Peyer's patch (tissue), 4 donors: ENCODE results near the gene IL20RB.

Experiments used
- POLR2A ChIP-seq, 2 donors: fragments of 450-650 bp; IDR thresholded peaks; one replicate each; pipeline ENCODE4 v1.5.1; 2017; ENCODE audit warnings: antibody characterized with exemption in 2 of 2, mild to moderate bottlenecking in 2 of 2, moderate library complexity in 2 of 2
- TF ChIP-seq, protein P1 (sequence below), 6 experiments: fragments of 450-650 bp in 4 of 6; fragments of 200-600 bp in 2 of 6; sonication (generic) in 1 of 6; IDR thresholded peaks; one replicate each; pipeline ENCODE4 v1.5.1; 2017 to 2019; ENCODE audit warnings: antibody characterized with exemption in 6 of 6, mild to moderate bottlenecking in 3 of 6, moderate library complexity in 1 of 6

DNA sequence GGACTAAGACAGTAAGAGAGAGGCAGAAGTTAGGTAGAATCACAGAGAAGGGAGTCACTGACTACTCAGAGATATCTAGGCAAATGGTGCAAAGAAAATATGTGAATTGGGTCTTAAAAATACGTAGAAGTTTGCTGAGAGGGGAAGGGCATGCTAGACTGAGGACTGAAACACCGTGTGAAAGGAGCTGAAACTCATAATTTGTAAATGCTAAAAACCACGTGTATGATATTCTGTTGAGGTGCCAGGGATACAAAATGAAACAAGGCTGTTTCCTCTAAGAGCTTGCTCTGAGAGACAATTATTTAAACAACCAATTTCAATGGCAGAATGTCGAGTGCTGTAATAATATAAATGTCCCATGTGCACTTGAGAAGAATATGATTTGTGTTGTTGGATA lies 48.6 kb upstream of the IL20RB start:
- TF ChIP-seq, protein P1, sequence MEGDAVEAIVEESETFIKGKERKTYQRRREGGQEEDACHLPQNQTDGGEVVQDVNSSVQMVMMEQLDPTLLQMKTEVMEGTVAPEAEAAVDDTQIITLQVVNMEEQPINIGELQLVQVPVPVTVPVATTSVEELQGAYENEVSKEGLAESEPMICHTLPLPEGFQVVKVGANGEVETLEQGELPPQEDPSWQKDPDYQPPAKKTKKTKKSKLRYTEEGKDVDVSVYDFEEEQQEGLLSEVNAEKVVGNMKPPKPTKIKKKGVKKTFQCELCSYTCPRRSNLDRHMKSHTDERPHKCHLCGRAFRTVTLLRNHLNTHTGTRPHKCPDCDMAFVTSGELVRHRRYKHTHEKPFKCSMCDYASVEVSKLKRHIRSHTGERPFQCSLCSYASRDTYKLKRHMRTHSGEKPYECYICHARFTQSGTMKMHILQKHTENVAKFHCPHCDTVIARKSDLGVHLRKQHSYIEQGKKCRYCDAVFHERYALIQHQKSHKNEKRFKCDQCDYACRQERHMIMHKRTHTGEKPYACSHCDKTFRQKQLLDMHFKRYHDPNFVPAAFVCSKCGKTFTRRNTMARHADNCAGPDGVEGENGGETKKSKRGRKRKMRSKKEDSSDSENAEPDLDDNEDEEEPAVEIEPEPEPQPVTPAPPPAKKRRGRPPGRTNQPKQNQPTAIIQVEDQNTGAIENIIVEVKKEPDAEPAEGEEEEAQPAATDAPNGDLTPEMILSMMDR (IDR thresholded peaks at IDR 0.05), result no peak
- no peak for TF ChIP-seq POLR2A (IDR thresholded peaks at IDR 0.05)
